ENCODE measurements around the gene LCE6A.

The LCE6A gene, protein sequence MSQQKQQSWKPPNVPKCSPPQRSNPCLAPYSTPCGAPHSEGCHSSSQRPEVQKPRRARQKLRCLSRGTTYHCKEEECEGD

DNA sequence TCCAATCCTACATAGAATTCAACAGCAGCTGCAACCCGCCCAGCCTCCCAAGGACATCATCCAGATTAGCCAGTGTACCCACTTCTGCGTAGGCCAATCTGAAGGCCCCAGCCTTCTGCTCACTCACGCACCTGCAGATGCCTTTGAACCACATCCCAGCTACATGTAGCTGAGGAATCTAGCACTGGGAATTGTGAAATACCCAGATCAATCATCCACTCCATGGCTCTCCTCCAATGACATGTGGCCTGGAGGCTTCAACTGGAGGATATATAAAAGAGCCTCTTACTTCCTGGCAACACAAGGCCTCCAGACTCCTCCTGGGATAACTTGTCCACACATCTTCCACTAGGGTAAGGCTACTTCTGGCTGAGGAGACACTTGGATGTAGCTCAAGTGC is at the start of gene LCE6A:
Gene LCE6A (plus strand): TSS at position 301 of the 400 bp plus-strand sequence. CDS start 665 bp downstream, outside the sequence.
- no peak for DNase-seq

DNA sequence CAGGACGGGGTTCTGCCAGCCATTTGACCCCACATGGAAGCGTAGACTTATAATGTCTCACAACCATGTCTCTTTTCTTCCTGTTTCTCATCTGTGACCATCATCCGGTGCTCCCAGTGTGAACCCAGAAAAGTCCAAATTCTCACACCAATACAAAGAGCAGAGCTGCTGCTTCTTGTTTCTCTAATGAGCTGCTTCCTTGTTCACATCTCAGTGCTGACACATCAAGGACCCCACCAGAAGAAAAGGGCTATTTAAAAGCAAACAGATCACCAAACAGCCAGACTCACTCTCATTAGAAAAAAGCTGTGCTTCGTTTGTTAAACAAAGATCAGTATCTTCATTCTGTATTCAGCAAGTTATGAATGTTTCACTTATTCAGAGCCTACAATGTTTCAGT is 47.0 kb upstream of the LCE6A start:
- no peak for DNase-seq

DNA sequence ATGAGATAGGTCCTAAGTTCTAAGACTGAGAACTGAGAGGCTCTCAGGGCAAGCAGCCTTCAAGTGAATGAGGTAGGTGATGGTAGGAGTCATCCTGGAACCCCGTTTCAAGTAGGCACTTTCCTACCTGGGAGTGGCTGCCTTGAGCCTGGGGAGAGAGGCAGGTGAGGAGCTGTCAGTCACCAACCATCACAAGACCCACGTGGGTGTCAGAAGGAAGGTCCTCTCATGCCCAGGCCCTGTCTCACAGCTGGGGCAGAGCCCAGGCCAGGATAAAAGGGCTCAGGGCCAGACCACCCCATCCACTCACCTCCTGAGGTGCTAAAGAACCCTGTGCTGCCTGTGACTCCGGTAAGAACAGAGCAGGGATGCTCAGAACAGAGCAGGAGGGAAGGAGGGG is 46.2 kb upstream of the LCE6A start, which contains the start of gene LCE1D:
Gene LCE1D (plus strand): TSS at position 301 of the 400 bp plus-strand sequence. CDS start 1,074 bp downstream, outside the sequence.
- DNase-seq = no peak

DNA sequence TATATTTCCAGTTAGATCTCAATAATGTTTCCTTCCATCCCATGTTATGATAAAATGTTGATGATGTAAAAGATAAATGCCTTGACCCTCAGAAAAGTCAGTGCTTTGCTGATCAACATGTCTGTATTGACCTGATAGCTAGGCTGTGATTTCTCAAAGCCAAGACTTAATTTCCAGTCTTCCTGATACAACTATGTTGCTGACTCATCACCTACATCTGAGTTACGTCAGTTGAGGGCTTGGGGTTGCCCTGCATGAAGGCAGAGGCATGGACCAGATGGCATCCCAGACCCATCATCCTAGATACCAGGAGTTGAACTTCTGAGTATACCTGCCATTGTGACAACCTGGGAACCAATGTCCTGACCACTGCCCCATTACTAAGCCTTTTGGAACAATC is 41.3 kb upstream of the LCE6A start:
- DNase-seq = no peak

DNA sequence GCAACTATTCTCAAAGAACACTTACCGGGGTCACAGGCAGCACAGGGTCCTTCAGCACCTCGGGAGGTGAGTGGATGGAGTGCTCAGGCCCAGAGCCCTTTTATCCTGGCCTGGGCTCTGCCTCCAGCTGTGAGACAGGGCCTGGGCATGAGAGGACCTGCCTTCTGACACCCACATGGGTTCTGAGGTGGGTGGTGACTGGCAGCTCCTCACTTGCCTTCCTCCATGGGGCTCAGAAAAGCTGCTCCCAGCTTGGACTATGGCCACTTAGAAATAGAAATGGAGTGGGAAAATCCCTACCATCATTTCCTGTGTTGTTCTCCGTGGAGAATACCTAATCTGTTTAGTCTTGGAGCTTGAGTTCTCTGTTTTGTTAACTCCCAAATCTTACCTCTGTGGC is 36.1 kb upstream of the LCE6A start, which contains the start of gene LCE1C:
Gene LCE1C (minus strand): TSS at position 76 of the 400 bp plus-strand sequence. CDS start 1,173 bp downstream, outside the sequence.
- DNase-seq = no peak

DNA sequence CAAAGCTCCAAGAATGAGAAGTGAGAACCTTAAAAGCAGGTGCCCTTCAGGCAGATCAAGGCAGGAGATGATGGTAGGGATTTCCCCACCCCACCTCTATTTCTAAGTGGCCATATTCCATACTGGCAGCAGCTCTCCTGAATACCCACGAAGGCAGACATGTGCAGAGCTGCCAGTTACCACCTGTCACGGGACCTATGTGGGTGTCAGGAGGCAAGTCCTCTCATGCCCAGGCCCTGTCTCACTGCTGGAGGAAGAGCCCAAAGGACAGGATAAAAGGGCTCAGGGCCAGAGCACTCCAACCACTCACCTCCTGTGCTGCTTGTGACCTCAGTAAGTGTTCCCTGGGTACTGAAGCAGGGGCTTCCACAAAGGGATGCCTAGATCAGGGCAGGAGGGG is 31.6 kb upstream of the LCE6A start:
- no peak for DNase-seq

- DNase-seq = no peak
Observed at GRCh38 chr1:152811671-152812070, 31.0 kb upstream of the LCE6A start, which contains the start of gene LCE1B. LCE1B (plus strand) TSS chr1:152811971; CDS start chr1:152812447, 476 bp downstream.

GRCh38 chr1:152817309-152817708 is 25.3 kb upstream of the LCE6A start:
- no peak for DNase-seq

GRCh38 chr1:152823294-152823693 is 19.4 kb upstream of the LCE6A start:
- no peak for DNase-seq

- DNase-seq = no peak
Observed at GRCh38 chr1:152824964-152825363, 17.7 kb upstream of the LCE6A start.

DNA sequence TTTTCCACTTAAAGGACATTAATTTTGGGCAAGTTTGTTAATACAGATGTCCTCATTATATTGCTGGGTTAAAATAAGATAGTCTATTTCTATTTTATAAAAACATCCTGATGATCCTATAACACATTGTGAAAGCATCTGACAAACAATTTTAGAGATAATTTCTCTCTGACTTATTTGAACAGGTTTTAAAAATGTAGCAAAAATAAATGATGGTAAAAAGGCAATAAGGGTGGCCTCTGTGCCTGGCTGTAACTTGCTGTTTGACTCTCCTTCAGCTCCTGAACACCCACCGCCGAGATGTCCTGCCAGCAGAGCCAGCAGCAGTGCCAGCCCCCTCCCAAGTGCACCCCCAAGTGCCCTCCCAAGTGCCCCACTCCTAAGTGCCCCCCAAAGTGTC is 15.5 kb upstream of the LCE6A start, which contains the start of gene LCE1A:
Gene LCE1A (plus strand): TSS at position 301 of the 400 bp plus-strand sequence. CDS start 0 bp downstream, at position 301.
- no peak for DNase-seq

DNA sequence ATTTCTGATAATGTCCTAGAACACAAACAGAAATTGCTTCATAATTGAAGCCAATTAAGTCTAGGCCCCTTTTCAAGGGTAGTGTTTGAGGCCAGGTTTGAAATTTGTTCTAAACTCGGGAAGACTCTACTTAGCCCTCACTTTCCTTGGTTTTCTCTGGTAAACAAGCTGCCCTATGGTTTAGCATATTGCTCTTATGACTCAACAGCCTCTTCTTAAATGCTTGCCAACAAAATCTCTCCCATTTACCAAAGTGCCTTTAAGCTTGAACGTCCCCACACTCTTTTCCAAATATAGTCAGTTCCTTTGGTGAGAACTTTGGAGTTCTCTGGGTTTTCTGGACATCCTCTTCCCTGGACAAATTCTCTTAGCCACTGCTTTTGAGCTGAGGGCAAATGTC is 5.8 kb upstream of the LCE6A start:
- DNase-seq = no peak

DNA sequence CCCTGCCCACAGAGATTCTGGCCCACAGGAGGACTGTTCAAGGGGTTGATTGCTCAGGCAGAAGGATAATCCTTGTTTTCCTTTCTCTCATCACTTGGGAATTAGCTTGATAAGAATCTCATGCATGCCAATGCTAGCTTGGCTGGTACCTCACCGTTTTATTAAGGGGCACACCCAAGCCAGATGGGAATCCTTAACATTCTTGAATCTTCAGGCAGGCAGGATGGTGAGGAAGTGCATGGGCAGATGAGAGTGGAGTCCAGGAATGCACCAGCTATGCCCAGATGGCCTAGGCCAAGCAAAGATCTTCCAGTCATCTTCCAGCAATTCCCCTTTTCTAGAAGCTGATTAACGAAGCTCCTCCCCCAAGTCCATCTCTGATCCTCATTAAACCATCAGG is 13.0 kb downstream of the LCE6A start:
- DNase-seq = no peak

DNA sequence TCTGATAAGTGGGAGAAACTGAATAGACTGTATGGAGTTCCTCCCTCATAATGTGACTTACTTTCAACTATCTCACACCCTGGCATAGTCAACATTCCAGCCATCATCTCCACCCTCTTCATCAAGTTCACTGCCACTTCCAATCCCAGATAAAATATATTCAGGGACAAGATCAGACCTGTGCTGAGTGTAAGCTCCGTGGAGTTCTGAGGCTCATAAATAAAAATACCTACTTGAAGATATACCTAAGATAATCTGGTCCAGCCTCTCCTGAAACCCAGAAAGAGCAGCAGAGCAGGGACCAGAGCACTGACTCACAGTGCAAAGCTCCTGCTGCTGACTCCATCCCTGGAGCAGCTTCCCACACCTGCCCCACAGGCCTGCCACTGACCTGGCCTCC is 15.4 kb downstream of the LCE6A start:
- no peak for DNase-seq

- DNase-seq = no peak
Observed at GRCh38 chr1:152859696-152860095, 17.0 kb downstream of the LCE6A start, which contains the start of gene LCE7A. LCE7A (plus strand) TSS chr1:152859996; CDS start chr1:152860698, 702 bp downstream.

GRCh38 chr1:152860129-152860528 is 17.5 kb downstream of the LCE6A start:
- DNase-seq = no peak

GRCh38 chr1:152861374-152861773 is 18.7 kb downstream of the LCE6A start:
- no peak for DNase-seq

GRCh38 chr1:152864443-152864842 is 21.8 kb downstream of the LCE6A start:
- DNase-seq = no peak

- no peak for DNase-seq
Observed at GRCh38 chr1:152866321-152866720, 23.7 kb downstream of the LCE6A start.

DNA sequence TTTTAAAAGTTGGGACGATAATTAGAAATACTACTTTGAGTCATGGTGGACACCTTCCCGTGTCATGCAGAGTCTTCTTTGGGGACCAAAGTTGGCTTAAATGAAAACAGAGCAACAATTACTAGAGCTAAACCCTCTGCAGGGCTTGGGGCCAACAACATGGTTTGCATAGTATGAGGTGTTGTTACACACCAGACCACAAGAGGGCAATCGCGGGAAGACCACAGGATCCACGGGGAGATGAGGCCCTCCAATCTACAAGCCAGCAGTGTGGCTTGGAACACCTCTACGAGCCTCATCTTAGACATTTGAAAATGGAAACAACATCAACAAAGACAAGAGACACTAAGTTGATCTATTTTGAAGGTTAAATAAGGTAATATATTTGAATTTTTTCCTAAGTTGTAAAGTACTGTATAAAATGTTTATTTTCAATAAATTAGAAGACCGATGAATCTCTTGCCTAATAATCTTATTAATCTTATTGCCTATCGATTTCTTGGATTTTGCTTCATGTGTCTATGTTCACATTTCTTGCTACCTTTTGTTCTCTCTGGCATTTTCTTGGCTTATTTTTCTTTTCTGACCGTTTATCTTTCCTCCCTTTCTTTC is 27.3 kb downstream of the LCE6A start:
- DNase-seq = peak in 3 of 6 experiments; percentile 14 to 46 (median 15)

DNA sequence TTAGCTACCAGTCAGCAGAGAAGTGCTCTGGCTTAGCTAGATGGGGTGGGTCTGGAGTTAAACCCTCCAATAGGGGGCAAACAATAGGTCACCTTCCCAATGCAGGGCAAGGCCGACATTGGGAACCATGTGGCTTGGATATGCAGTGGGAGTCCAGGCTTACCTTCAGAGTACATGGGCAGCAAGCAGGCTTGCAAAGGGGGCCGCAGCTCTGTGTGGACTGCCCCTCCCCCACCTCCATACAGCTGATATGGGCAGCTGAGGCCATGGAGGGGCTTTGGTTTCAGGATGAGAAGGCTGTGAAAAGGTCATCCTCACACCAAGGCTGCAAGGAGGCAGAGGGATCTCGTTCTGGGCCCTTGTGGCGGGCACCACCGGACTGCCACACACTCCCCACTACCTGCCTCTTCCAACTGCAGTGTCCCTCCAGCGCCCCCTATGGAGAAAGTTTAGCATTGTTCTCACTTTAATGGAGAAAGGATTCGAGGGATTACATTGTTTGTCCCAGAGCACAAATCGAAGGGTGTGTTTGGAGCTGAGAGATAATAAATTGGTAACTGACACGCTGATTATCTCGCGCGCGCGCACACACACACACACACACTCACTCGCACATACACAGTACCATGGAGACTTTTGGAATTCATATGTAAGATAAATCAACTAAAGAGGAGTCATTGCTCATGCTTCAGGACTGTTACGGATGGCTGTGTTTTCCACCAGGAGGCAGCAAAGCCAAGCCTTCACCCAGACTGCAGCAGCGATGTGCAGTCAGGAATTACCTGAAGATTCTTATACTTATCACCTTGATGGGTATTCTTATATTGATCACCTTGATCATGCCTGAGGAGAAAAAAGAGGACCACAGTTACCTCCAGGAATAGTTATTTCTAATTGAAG is 28.4 kb downstream of the LCE6A start:
- DNase-seq = no peak

- DNase-seq = no peak
Observed at GRCh38 chr1:152871731-152872126, 29.1 kb downstream of the LCE6A start.

DNA sequence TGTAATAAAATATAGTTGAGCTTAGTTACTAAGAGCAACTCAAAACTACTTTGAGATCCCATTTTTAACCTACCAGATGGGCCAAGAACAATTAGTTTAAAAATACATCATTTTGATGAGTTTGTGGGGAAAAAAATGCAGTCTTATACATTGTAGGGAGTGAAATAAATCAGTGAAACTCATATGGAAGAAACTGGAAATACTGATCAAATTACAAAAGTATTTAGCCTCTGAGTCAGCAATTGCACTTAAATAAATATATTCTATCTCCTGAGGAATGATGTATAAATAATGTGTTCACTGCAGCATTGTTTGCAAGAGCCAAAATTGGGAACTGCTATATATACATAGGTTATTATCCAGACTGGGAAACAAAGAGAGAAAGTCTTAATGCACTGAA is 30.8 kb downstream of the LCE6A start:
- DNase-seq = no peak

Data from stimulated activated naive CD4-positive, alpha-beta T cell (primary cell).